Activated T-helper 9 cell treated with anti-CD3 and anti-CD28 coated beads, Interleukin-2, amount 50 U/mL, for 16 hours (primary cell): Measurements from ENCODE around the gene LTBR.

ENCODE experiments used
- DNase-seq: peaks from one replicate; pipeline ENCODE4 v3.0.0-alpha.2; 2020; ENCODE audit warnings: low read depth

The LTBR gene

GRCh38 chr12:6384499-6385436 is 806 bp downstream of the LTBR start:
- no peak for DNase-seq

GRCh38 chr12:6386038-6386437 is 2.1 kb downstream of the LTBR start:
- DNase-seq, result no peak

DNA sequence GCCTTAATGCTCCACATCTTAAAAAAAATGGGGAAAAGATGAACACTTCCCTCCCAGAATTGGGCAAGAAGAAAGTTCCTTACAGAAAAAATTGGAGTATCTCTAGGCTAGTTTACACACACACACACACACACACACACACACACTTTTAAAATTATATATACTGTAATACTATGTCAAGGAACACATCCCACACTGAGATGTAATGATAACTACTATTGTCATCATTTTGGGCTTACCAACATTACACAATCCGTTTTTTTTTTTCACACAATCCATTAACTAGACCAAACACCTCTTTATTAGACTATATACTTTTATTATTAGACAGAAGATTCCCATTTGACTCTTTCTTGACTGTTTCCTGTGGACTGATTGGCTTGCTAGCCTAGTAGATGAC is 2.5 kb downstream of the LTBR start:
- no peak for DNase-seq

DNA sequence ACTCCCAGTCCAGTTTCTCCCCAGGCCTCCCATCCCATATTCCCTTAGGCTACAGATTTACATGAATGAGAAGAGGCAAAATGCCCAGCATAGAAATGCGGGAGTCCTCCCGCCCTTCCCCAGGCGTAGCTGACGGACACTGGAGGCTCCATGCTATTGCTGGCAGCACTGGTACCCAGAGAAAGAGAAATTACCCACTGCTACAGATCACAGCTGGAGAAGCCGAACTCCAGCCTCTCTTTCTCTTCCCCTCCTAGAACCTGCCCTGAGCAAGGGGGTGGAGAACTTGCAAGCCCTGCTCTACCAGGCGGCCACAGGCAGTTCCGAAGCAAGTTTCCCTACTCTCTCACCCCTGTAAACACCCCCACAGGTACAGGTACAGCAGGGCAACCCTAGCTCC is 3.6 kb downstream of the LTBR start:
- DNase-seq, result no peak

- DNase-seq, result no peak
Measured at GRCh38 chr12:6390084-6390799, 6.3 kb downstream of the LTBR start.

GRCh38 chr12:6391013-6391412 is 7.1 kb downstream of the LTBR start:
- DNase-seq, result no peak

GRCh38 chr12:6392504-6392903 is 8.5 kb downstream of the LTBR start:
- DNase-seq, result no peak

- no peak for DNase-seq
Measured at GRCh38 chr12:6393109-6393508, 9.1 kb downstream of the LTBR start.

DNA sequence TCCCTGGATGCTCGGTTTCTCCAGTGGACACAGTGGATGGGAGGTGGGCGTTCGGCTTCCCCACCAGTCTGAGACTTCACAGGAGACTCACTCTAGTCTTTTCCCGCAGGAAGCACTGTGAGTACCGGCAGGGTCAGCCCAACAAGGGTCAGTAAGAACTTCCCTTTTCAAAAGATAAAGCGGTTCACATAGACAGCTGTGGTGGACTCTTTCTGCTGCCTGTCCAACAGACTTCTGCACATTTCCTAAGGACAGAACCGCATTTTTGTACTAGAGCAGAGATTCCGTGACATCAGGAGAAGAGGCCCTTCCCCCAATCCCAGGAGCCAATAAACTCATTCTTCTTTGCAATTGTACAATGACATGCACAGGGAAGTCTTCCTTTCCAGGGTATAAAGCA is 10.4 kb downstream of the LTBR start:
- DNase-seq, result no peak

DNA sequence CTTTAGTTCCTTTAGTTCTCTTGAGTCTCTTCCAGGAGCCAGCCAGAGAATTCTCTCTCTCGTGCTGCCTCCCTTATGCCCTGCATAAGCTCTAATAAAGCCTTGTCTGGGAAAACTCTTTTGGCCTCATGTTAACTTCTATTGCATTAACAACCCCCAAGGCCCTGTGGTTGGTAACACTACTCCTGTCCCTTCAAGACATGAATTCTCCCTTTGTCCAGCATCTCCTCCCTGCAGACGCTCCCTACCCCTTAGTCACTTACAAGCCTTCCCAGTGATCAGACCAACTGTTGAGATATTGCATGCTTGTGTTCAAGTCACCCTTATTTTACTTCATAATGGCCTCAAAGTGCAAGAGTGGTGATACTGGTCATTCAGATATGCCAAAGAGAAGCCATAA is 12.1 kb downstream of the LTBR start:
- DNase-seq, result no peak

DNA sequence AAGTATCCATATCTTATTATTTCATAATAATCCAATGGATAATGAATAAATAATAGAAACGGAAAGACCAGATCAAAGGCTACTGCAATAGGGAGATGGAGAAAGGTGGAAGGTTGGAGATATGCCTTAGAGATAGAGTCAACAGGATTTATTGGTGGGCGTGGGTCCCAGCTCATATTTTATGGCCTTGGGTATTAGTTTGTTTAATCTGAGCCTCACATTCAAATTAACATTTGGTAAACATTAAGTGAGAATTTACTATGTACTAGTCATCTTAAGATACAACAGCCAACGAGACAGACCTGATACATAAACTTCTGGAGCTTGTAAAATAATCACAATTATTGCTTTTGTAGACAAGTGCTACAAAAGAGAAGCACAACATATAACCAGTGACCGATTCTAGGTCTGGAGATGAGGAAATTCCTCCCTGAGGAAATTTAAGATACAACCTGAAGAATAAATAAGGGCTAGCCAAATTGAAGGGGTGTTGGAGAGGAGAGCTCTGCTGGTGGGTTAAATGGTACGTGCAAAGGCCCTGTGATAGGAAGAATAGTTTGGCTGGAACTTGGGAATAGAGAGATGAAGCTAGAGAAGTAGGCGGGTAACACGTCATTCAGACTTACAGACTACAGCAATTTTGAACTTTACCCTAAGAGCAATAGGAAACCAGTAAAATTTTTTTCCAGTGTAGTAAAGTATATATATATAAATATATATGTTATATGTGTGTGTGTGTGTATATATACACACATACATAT is 16.1 kb downstream of the LTBR start:
- no peak for DNase-seq

GRCh38 chr12:6404390-6404789 is 20.4 kb downstream of the LTBR start:
- DNase-seq, result no peak

DNA sequence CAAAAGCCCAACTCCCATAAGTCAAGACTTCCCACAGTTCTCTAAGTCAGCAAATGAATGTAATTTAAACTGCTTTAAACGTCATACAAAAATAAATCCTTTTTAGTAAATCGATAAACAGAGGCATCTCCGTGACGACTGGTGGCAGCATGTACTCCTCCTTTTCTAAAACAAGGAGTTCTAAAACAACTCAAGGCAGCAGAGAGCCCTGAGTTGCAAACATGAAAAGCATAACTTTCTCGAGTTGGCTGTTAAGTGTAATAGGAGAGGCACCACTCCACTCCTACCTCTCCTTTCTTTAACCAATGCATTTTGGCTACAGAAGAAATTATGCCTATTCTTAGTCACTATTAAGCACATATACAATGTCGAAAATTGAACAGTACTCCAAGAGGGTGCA is 22.0 kb downstream of the LTBR start:
- DNase-seq, result no peak

DNA sequence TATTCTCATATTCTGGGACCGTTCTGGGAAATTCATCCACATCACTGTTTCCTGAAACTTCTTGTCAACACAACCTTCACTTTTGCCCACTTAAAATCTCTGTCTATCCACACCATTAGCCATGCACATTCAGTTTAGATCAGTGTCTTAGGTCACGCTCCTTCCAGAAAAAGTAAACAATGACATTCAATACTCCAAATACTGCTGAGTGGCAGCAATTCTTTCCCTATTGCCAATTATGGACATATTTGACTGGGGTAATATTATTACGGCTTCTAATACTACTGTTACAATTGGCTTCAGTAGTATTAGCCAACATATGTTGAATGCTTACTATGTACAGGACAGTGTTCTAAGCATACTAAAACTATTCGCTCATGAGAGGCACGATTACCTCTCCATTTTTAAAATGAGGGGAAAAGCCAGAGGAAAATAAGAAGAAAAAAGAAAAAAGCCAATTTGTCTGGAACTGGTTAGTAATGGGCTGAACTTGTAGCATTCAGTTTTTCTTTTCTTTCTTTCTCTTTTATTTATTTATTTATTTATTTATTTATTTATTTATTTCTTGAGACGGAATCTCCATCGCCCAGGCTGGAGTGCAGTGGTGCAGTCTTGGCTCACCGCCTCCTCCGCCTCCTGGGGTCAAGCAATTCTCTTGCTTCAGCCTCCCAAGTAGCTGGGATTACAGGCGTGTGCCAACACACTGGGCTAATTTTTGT is 23.4 kb downstream of the LTBR start:
- no peak for DNase-seq

GRCh38 chr12:6416596-6416995 is 32.6 kb downstream of the LTBR start:
- no peak for DNase-seq

DNA sequence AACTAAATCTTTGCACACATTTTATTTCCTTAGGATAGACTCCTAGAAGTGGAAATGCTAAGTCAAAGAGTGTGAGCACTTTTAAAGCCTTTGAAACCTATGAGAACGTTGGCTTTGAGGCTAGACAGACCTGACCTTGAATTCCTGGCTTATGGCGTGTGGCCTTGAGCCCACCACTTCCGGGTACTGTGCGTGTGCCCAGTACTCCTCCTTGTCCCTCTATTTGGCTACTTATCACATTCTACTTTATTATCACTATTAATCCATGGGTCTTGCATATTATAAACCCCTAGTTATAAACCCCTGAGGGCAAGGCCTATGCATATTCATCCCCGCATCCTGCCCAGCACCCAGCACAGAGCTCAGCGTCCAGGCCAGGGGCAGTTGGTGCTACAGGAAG is 34.8 kb downstream of the LTBR start:
- DNase-seq, result no peak

GRCh38 chr12:6420364-6420763 is 36.4 kb downstream of the LTBR start:
- DNase-seq, result no peak

- peak; percentile 56 for DNase-seq
Measured at GRCh38 chr12:6423267-6424007, 39.5 kb downstream of the LTBR start.

DNA sequence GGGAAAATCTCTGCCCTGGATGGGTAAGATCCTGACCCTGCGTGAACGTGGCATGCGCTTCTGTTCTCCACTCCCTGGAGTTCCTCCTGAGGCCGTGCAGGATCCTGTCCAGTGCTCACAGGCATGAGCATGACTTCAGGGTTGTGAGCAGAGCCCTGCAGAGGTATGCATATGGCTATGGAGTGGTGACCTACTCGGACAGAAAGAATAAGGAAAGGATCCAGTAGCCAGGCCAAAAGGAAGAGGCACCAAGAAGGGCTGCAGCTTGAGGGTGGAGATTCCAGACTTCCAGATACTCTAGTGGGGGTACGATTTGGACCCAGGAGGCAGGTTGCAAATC is 40.0 kb downstream of the LTBR start:
- no peak for DNase-seq

DNA sequence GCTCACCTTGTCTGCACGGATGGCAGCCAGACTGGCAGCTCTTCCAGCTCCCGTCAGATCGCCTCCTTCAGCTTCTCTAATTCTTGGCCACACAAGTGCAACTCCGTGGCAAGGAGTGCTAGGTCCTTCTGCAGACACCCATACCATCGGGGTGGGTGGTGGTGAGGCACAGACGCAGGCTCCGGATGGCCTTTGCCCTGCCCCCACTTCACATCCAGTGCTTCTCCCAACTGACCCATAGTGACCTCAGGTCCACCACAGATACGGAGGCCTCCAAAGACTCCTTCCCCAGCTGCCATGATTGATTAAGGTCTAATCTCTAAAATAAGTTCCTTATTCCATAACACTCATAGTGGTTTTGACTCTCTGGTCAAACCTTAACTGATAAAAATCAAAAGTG is 40.9 kb downstream of the LTBR start:
- DNase-seq, result no peak
